Measurements from ENCODE around the gene FAM174C. TPM values are rescaled to one million over a fixed set of nuclear protein-coding genes. Genes with fewer than 3 reads are reported as not detected.
A peak's percentile ranks its signal among the peaks of the same experiment; 100 is the strongest.

The FAM174C gene
- total RNA-seq, 3 donors from 2014 or later (not counting 1 experiment from before 2014, with no cell fraction given), result 26.6 to 33.4 (median 27.1) TPM

- H3K9me3 ChIP-seq (ENCODE audit: control insufficient read depth, insufficient read depth, low read length), result no peaks in the 10 kb centered on the region
- H3K4me3 ChIP-seq (ENCODE audit: low read length), result peak overlapping the region; percentile 82
- peak; percentile 9 to 41 (median 18) for ATAC-seq
- H3K27ac ChIP-seq (ENCODE audit: low read length), result peak overlapping the region; percentile 99
- TF ChIP-seq, protein P1, sequence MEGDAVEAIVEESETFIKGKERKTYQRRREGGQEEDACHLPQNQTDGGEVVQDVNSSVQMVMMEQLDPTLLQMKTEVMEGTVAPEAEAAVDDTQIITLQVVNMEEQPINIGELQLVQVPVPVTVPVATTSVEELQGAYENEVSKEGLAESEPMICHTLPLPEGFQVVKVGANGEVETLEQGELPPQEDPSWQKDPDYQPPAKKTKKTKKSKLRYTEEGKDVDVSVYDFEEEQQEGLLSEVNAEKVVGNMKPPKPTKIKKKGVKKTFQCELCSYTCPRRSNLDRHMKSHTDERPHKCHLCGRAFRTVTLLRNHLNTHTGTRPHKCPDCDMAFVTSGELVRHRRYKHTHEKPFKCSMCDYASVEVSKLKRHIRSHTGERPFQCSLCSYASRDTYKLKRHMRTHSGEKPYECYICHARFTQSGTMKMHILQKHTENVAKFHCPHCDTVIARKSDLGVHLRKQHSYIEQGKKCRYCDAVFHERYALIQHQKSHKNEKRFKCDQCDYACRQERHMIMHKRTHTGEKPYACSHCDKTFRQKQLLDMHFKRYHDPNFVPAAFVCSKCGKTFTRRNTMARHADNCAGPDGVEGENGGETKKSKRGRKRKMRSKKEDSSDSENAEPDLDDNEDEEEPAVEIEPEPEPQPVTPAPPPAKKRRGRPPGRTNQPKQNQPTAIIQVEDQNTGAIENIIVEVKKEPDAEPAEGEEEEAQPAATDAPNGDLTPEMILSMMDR (IDR thresholded peaks at IDR 0.05), result no peak
- no peaks in the 10 kb centered on the region for H3K9me3 Mint-ChIP-seq
- H3K36me3 Mint-ChIP-seq, result no peaks in the 10 kb centered on the region
- intact Hi-C loops (cut with micrococcal nuclease), result no loop called here
- peaks cover 41% of the 10 kb centered on the region for H3K36me3 ChIP-seq (ENCODE audit: control insufficient read depth, insufficient read depth, low read length)
- H3K4me1 ChIP-seq (ENCODE audit: control insufficient read depth, insufficient read depth, low read length), result peaks cover 65% of the 10 kb centered on the region
- H3K4me3 Mint-ChIP-seq, result peak overlapping the region; percentile 95
- DNase-seq, result peak in 1 of 2 donors; percentile 86
- H3K27me3 ChIP-seq (ENCODE audit: control insufficient read depth, insufficient read depth, low read length), result no peaks in the 10 kb centered on the region
- WGBS (ENCODE audit: insufficient coverage), result under 1% methylated on average over 19 of the region's 30 CpGs
- H3K4me1 Mint-ChIP-seq, result peaks cover 0 to 30% of the 10 kb centered on the region in 2 donors
- H3K27ac Mint-ChIP-seq, result peak overlapping the region; percentile 93 to 97
- no peaks in the 10 kb centered on the region for H3K27me3 Mint-ChIP-seq (ENCODE audit: low read depth in 2 of 2)
Measured at GRCh38 chr19:1252221-1252820, 23.0 kb upstream of the FAM174C start.

- H3K4me3 Mint-ChIP-seq, result peak overlapping the region; percentile 86
- ATAC-seq (peak; percentile 9 to 15 (median 13)), DNase-seq (peak; percentile 74 to 90)
- Histone ChIP-seq H3K4me1 (ENCODE audit: control insufficient read depth, insufficient read depth, low read length) (peaks cover 65% of the 10 kb centered on the region), H3K27me3 (ENCODE audit: control insufficient read depth, insufficient read depth, low read length) (no peaks in the 10 kb centered on the region), H3K36me3 (ENCODE audit: control insufficient read depth, insufficient read depth, low read length) (peaks cover 47% of the 10 kb centered on the region), H3K27ac (ENCODE audit: low read length) (peak overlapping the region; percentile 99), H3K9me3 (ENCODE audit: control insufficient read depth, insufficient read depth, low read length) (no peaks in the 10 kb centered on the region), H3K4me3 (ENCODE audit: low read length) (peak overlapping the region; percentile 82)
- WGBS (ENCODE audit: insufficient coverage), result 0% methylated on average over 19 of the region's 26 CpGs
- H3K36me3 Mint-ChIP-seq, result no peaks in the 10 kb centered on the region
- H3K27ac Mint-ChIP-seq, result peak overlapping the region; percentile 93 to 97
- intact Hi-C loops (cut with micrococcal nuclease), result no loop called here
- H3K4me1 Mint-ChIP-seq, result peaks cover 6 to 36% of the 10 kb centered on the region in 2 donors
- TF ChIP-seq, protein P1 (IDR thresholded peaks at IDR 0.05), result no peak
- no peaks in the 10 kb centered on the region for H3K9me3 Mint-ChIP-seq
- no peaks in the 10 kb centered on the region for H3K27me3 Mint-ChIP-seq (ENCODE audit: low read depth in 2 of 2)
Measured at GRCh38 chr19:1252821-1253513, 22.4 kb upstream of the FAM174C start.

DNA sequence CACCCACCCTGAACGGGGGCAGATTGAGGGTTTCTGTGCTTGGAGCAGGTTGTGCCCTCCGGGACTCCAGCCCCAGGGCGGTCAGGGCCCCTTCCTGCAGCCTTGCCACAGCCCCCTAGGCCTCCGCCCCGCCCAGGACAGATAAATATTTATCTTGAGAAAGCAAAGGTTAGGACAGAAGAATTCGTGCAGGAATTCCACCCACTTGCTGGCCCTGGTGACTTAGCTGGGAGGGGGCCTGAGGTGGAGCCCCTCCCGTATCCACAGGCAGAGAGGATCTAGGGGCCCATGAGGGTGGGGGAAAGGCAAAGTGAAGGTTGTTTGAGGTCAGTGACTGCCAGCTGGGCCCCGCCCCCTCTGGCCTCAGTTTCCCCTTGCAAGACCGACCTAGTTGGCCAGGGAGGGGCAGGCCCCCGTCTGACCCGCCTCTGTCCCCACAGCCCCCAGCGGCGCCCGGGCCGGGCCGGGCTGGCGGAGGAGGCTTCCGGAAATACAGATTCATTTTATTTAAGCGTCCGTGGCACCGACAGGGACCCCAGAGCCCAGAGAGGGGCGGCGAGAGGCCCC is 21.7 kb upstream of the FAM174C start:
- no peaks in the 10 kb centered on the region for H3K36me3 Mint-ChIP-seq
- H3K27ac Mint-ChIP-seq, result peak overlapping the region; percentile 93 to 97
- H3K4me3 ChIP-seq (ENCODE audit: low read length), result peak overlapping the region; percentile 82
- H3K9me3 Mint-ChIP-seq, result no peaks in the 10 kb centered on the region
- DNase-seq, result no peak
- H3K4me3 Mint-ChIP-seq, result peak overlapping the region; percentile 86
- H3K36me3 ChIP-seq (ENCODE audit: control insufficient read depth, insufficient read depth, low read length), result peaks cover 52% of the 10 kb centered on the region
- ATAC-seq, result no peak
- no peaks in the 10 kb centered on the region for H3K9me3 ChIP-seq (ENCODE audit: control insufficient read depth, insufficient read depth, low read length)
- H3K4me1 Mint-ChIP-seq, result peaks cover 9 to 42% of the 10 kb centered on the region in 2 donors
- no peaks in the 10 kb centered on the region for H3K27me3 Mint-ChIP-seq (ENCODE audit: low read depth in 2 of 2)
- peak overlapping the region; percentile 99 for H3K27ac ChIP-seq (ENCODE audit: low read length)
- H3K4me1 ChIP-seq (ENCODE audit: control insufficient read depth, insufficient read depth, low read length), result peaks cover 68% of the 10 kb centered on the region
- intact Hi-C loops (cut with micrococcal nuclease), result no loop called here
- H3K27me3 ChIP-seq (ENCODE audit: control insufficient read depth, insufficient read depth, low read length), result no peaks in the 10 kb centered on the region
- TF ChIP-seq, protein P1 (IDR thresholded peaks at IDR 0.05), result no peak
- WGBS (ENCODE audit: insufficient coverage), result 30% methylated on average over 23 of the region's 23 CpGs
